NT2/D1 (cell line): ENCODE measurements around the gene RIMKLA.

ENCODE experiments used
- SUZ12 ChIP-seq: IDR thresholded peaks from 2 replicates; pipeline ENCODE4 v1.6.1; 2011; ENCODE audit not compliant: insufficient read length, insufficient read depth; ENCODE audit errors: extremely low read depth
- YY1 ChIP-seq: IDR thresholded peaks from 2 replicates; pipeline ENCODE4 v1.6.1; 2011; ENCODE audit not compliant: insufficient read length, insufficient read depth
- ZNF274 ChIP-seq: IDR thresholded peaks from 2 replicates; pipeline ENCODE4 v1.6.1; 2011; ENCODE audit warnings: mild to moderate bottlenecking, low read depth, low read length

GRCh38 chr1:42340093-42340492, 40.5 kb upstream of the RIMKLA start:
- TF ChIP-seq YY1 (no peak), SUZ12 (no peak), ZNF274 (no peak)
